HEK293 (cell line): Measurements from ENCODE around the gene ITPA.
A peak's percentile ranks its signal among the peaks of the same experiment; 100 is the strongest.

Experiments used
- HOXA7 ChIP-seq: sonication (generic); formaldehyde crosslinking; IDR thresholded peaks from 2 replicates; pipeline ENCODE4 v1.8.1; 2022; ENCODE audit warnings: missing genetic modification reagents, borderline replicate concordance
- KLF7 ChIP-seq: fragments of 450-650 bp; formaldehyde crosslinking; IDR thresholded peaks from 2 replicates; pipeline ENCODE4 v1.5.1; 2016; ENCODE audit warnings: missing biosample characterization, missing genetic modification characterization, borderline replicate concordance
- KLF8 ChIP-seq: fragments of 450-650 bp; formaldehyde crosslinking; IDR thresholded peaks from 2 replicates; pipeline ENCODE4 v1.5.1; 2016; ENCODE audit warnings: missing biosample characterization, missing genetic modification characterization
- MZF1 ChIP-seq: fragments of 450-650 bp; formaldehyde crosslinking; IDR thresholded peaks from 2 replicates; pipeline ENCODE4 v1.5.1; 2017; ENCODE audit warnings: missing biosample characterization, missing genetic modification characterization, borderline replicate concordance
- SP3 ChIP-seq: fragments of 450-650 bp; formaldehyde crosslinking; IDR thresholded peaks from 2 replicates; pipeline ENCODE4 v1.5.1; 2016; ENCODE audit warnings: missing biosample characterization, missing genetic modification characterization
- YY1 ChIP-seq: fragments of 450-650 bp; formaldehyde crosslinking; IDR thresholded peaks from 2 replicates; pipeline ENCODE4 v1.5.1; 2018; ENCODE audit warnings: missing biosample characterization, missing genetic modification characterization
- YY2 ChIP-seq: fragments of 450-650 bp; formaldehyde crosslinking; IDR thresholded peaks from 2 replicates; pipeline ENCODE4 v1.5.1; 2016; ENCODE audit warnings: missing biosample characterization, missing genetic modification characterization
- ZNF132 ChIP-seq: fragments of 450-650 bp; formaldehyde crosslinking; IDR thresholded peaks from 2 replicates; pipeline ENCODE4 v1.5.1; 2017; ENCODE audit warnings: missing biosample characterization, missing genetic modification characterization, borderline replicate concordance
- ZNF133 ChIP-seq: fragments of 450-650 bp; formaldehyde crosslinking; IDR thresholded peaks from 2 replicates; pipeline ENCODE4 v1.5.1; 2016; ENCODE audit warnings: missing biosample characterization, missing genetic modification characterization
- ZNF140 ChIP-seq: fragments of 450-650 bp; formaldehyde crosslinking; IDR thresholded peaks from 2 replicates; pipeline ENCODE4 v1.5.1; 2016; ENCODE audit warnings: missing biosample characterization, missing genetic modification characterization
- ZNF155 ChIP-seq: fragments of 450-650 bp; formaldehyde crosslinking; IDR thresholded peaks from 2 replicates; pipeline ENCODE4 v1.5.1; 2016; ENCODE audit warnings: missing biosample characterization, missing genetic modification characterization
- ZNF23 ChIP-seq: fragments of 450-650 bp; formaldehyde crosslinking; IDR thresholded peaks from 2 replicates; pipeline ENCODE4 v1.5.1; 2016; ENCODE audit warnings: missing biosample characterization, missing genetic modification characterization, borderline replicate concordance
- ZNF341 ChIP-seq: fragments of 450-650 bp; formaldehyde crosslinking; IDR thresholded peaks from 2 replicates; pipeline ENCODE4; 2016; ENCODE audit warnings: low read depth, missing biosample characterization, missing genetic modification characterization
- ZNF394 ChIP-seq: fragments of 450-650 bp; formaldehyde crosslinking; IDR thresholded peaks from 2 replicates; pipeline ENCODE4 v1.5.1; 2016; ENCODE audit warnings: missing biosample characterization, missing genetic modification characterization, mild to moderate bottlenecking, moderate library complexity, borderline replicate concordance
- ZNF501 ChIP-seq: fragments of 450-650 bp; formaldehyde crosslinking; IDR thresholded peaks from 2 replicates; pipeline ENCODE4 v1.5.1; 2016; ENCODE audit warnings: missing biosample characterization, missing genetic modification characterization
- ZNF510 ChIP-seq: fragments of 450-650 bp; formaldehyde crosslinking; IDR thresholded peaks from 2 replicates; pipeline ENCODE4 v1.5.1; 2018; ENCODE audit warnings: mild to moderate bottlenecking, missing genetic modification characterization, missing biosample characterization; ENCODE audit not compliant: insufficient replicate concordance
- ZNF530 ChIP-seq: fragments of 450-650 bp; formaldehyde crosslinking; IDR thresholded peaks from 2 replicates; pipeline ENCODE4 v1.5.1; 2016; ENCODE audit warnings: low read depth, missing biosample characterization, missing genetic modification characterization
- ZNF549 ChIP-seq: fragments of 450-650 bp; IDR thresholded peaks from 2 replicates; pipeline ENCODE4 v1.5.1; 2018; ENCODE audit warnings: missing biosample characterization, missing genetic modification characterization, mild to moderate bottlenecking, inconsistent platforms, moderate library complexity
- ZNF561 ChIP-seq: fragments of 450-650 bp; IDR thresholded peaks from 2 replicates; pipeline ENCODE4 v1.5.1; 2018; ENCODE audit warnings: missing biosample characterization, missing genetic modification characterization, borderline replicate concordance
- ZNF610 ChIP-seq: fragments of 450-650 bp; formaldehyde crosslinking; IDR thresholded peaks from 2 replicates; pipeline ENCODE4 v1.5.1; 2016; ENCODE audit warnings: missing biosample characterization, missing genetic modification characterization, borderline replicate concordance
- ZNF623 ChIP-seq: fragments of 450-650 bp; formaldehyde crosslinking; IDR thresholded peaks from 2 replicates; pipeline ENCODE4 v1.5.1; 2016; ENCODE audit warnings: missing biosample characterization, missing genetic modification characterization
- ZNF658 ChIP-seq: fragments of 450-650 bp; formaldehyde crosslinking; IDR thresholded peaks from 2 replicates; pipeline ENCODE4; 2016; ENCODE audit warnings: missing biosample characterization, missing genetic modification characterization
- ZNF768 ChIP-seq: fragments of 450-650 bp; formaldehyde crosslinking; IDR thresholded peaks from 2 replicates; pipeline ENCODE4 v1.5.1; 2018; ENCODE audit warnings: missing biosample characterization, mild to moderate bottlenecking, missing genetic modification characterization
- ZNF776 ChIP-seq: fragments of 450-650 bp; formaldehyde crosslinking; IDR thresholded peaks from 2 replicates; pipeline ENCODE4 v1.5.0; 2017; ENCODE audit warnings: missing biosample characterization, missing genetic modification characterization, borderline replicate concordance
- ZNF777 ChIP-seq: fragments of 450-650 bp; formaldehyde crosslinking; IDR thresholded peaks from 2 replicates; pipeline ENCODE4 v1.5.1; 2017; ENCODE audit warnings: missing biosample characterization, missing genetic modification characterization, borderline replicate concordance
- ZNF837 ChIP-seq: fragments of 450-650 bp; formaldehyde crosslinking; IDR thresholded peaks from 2 replicates; pipeline ENCODE4 v1.5.1; 2016; ENCODE audit warnings: missing biosample characterization, missing genetic modification characterization
- ZSCAN16 ChIP-seq: fragments of 450-650 bp; formaldehyde crosslinking; IDR thresholded peaks from 2 replicates; pipeline ENCODE4 v1.5.1; 2016; ENCODE audit warnings: missing biosample characterization, missing genetic modification characterization
- ZSCAN23 ChIP-seq: fragments of 450-650 bp; formaldehyde crosslinking; IDR thresholded peaks from 2 replicates; pipeline ENCODE4 v1.5.1; 2016; ENCODE audit warnings: missing biosample characterization, missing genetic modification characterization
- ZSCAN30 ChIP-seq: fragments of 450-650 bp; IDR thresholded peaks from 2 replicates; pipeline ENCODE4 v1.5.1; 2018; ENCODE audit warnings: missing biosample characterization, mild to moderate bottlenecking, missing genetic modification characterization, moderate library complexity
- TF ChIP-seq, protein P1 (sequence below): fragments of 450-650 bp; formaldehyde crosslinking; IDR thresholded peaks from 2 replicates; pipeline ENCODE4 v1.5.1; 2016; ENCODE audit warnings: missing biosample characterization, missing genetic modification characterization, borderline replicate concordance
- TF ChIP-seq, protein P2 (sequence below): sonication (generic); formaldehyde crosslinking; IDR thresholded peaks from 2 replicates; pipeline ENCODE4 v1.8.1; 2022; ENCODE audit warnings: mild to moderate bottlenecking, moderate library complexity, missing genetic modification reagents
- TF ChIP-seq, protein P3 (sequence below): fragments of 450-650 bp; formaldehyde crosslinking; IDR thresholded peaks from 2 replicates; pipeline ENCODE4 v1.5.1; 2016; ENCODE audit warnings: missing biosample characterization, missing genetic modification characterization
- TF ChIP-seq, protein P4 (sequence below): fragments of 450-650 bp; formaldehyde crosslinking; IDR thresholded peaks from 2 replicates; pipeline ENCODE4 v1.5.1; 2017; ENCODE audit warnings: missing biosample characterization, missing genetic modification characterization

Gene ITPA

DNA sequence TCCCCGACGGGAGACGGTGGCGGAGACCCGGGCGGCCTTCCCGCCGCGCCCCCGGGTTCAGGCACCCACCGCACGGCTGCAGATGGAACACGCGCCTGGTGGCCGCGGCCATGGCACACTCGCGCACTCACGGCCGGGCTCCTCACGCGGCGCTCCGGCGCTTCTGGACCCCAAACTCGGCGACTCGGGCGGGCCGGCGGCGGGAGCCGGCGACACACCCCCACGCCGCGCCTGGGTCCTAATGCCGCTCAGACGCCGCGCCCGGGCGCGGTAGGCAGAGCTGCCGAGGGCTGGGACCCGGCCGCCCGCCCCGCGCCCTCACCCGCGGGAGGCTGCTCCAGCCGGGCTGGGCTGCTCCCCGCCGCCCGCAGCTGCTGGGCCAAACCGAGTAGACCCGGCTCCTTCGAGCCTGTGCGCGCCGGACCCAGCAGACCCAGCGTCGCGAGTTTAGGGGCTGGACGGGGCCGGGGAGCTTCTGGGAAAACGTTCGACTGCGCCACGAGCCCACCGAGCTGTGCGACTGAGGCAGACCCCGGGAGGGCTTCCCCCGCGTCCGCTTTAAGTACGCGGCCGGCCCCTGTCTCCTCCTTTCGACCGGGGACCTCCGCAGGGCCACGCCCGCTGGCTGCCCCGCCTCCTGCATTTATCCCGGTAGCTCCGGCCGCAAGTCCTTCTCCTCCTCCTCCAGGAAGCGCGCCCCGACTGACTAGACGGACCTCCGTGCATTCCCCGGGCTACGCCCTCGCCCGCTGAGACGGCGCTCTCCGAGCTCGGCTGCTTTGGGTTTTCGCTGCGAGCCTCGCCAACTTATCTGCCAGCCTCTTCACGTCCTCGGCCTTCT, 29.9 kb downstream of the ITPA start, which contains the start of gene SLC4A11 (continued):
- TF ChIP-seq MZF1 (tag by site-specific recombination) = no peak
- TF ChIP-seq ZSCAN23 (tag by site-specific recombination) = no peak
- TF ChIP-seq ZNF155 = no peak
- no peak for TF ChIP-seq YY2 (tag by site-specific recombination)
- no peak for TF ChIP-seq ZNF768 (tag by site-specific recombination)
- peak; percentile 21; the same call in 1 of the 2 replicates for TF ChIP-seq KLF8 (tag by site-specific recombination)
- TF ChIP-seq, protein P1, sequence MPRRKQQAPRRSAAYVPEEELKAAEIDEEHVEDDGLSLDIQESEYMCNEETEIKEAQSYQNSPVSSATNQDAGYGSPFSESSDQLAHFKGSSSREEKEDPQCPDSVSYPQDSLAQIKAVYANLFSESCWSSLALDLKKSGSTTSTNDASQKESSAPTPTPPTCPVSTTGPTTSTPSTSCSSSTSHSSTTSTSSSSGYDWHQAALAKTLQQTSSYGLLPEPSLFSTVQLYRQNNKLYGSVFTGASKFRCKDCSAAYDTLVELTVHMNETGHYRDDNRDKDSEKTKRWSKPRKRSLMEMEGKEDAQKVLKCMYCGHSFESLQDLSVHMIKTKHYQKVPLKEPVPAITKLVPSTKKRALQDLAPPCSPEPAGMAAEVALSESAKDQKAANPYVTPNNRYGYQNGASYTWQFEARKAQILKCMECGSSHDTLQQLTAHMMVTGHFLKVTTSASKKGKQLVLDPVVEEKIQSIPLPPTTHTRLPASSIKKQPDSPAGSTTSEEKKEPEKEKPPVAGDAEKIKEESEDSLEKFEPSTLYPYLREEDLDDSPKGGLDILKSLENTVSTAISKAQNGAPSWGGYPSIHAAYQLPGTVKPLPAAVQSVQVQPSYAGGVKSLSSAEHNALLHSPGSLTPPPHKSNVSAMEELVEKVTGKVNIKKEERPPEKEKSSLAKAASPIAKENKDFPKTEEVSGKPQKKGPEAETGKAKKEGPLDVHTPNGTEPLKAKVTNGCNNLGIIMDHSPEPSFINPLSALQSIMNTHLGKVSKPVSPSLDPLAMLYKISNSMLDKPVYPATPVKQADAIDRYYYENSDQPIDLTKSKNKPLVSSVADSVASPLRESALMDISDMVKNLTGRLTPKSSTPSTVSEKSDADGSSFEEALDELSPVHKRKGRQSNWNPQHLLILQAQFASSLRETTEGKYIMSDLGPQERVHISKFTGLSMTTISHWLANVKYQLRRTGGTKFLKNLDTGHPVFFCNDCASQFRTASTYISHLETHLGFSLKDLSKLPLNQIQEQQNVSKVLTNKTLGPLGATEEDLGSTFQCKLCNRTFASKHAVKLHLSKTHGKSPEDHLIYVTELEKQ (tag by site-specific recombination) = no peak
- TF ChIP-seq ZNF530 (tag by site-specific recombination) = no peak
- no peak for TF ChIP-seq ZNF837 (tag by site-specific recombination)
- no peak for TF ChIP-seq ZNF140 (tag by site-specific recombination)
- TF ChIP-seq ZNF561 (tag by site-specific recombination) = peak; percentile 89
- TF ChIP-seq ZNF341 (tag by site-specific recombination) = peak; percentile 78
- TF ChIP-seq SP3 (tag by site-specific recombination) = peak; percentile 89
- no peak for TF ChIP-seq ZNF658
- peak; percentile 77 for TF ChIP-seq ZNF394 (tag by site-specific recombination)
- no peak for TF ChIP-seq HOXA7 (CRISPR knock-in tag)
- TF ChIP-seq, protein P2, sequence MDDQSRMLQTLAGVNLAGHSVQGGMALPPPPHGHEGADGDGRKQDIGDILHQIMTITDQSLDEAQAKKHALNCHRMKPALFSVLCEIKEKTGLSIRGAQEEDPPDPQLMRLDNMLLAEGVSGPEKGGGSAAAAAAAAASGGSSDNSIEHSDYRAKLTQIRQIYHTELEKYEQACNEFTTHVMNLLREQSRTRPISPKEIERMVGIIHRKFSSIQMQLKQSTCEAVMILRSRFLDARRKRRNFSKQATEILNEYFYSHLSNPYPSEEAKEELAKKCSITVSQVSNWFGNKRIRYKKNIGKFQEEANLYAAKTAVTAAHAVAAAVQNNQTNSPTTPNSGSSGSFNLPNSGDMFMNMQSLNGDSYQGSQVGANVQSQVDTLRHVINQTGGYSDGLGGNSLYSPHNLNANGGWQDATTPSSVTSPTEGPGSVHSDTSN = peak; percentile 73; the same call in 1 of the 2 replicates
- no peak for TF ChIP-seq ZNF501
- TF ChIP-seq ZSCAN16 (tag by site-specific recombination) = no peak
- TF ChIP-seq ZNF777 (tag by site-specific recombination) = peak; percentile 80; the same call in 1 of the 2 replicates
- TF ChIP-seq ZNF132 (tag by site-specific recombination) = no peak
- TF ChIP-seq ZNF510 = no peak
- TF ChIP-seq, protein P3, sequence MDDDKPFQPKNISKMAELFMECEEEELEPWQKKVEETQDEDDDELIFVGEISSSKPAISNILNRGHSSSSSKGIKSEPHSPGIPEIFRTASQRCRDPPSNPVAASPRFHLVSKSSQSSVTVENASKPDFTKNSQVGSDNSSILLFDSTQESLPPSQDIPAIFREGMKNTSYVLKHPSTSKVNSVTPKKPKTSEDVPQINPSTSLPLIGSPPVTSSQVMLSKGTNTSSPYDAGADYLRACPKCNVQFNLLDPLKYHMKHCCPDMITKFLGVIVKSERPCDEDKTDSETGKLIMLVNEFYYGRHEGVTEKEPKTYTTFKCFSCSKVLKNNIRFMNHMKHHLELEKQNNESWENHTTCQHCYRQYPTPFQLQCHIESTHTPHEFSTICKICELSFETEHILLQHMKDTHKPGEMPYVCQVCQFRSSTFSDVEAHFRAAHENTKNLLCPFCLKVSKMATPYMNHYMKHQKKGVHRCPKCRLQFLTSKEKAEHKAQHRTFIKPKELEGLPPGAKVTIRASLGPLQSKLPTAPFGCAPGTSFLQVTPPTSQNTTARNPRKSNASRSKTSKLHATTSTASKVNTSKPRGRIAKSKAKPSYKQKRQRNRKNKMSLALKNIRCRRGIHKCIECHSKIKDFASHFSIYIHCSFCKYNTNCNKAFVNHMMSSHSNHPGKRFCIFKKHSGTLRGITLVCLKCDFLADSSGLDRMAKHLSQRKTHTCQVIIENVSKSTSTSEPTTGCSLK (tag by site-specific recombination) = no peak
- no peak for TF ChIP-seq ZNF776
- no peak for TF ChIP-seq ZNF610 (tag by site-specific recombination)
- TF ChIP-seq ZNF623 (tag by site-specific recombination) = no peak
- TF ChIP-seq, protein P4, sequence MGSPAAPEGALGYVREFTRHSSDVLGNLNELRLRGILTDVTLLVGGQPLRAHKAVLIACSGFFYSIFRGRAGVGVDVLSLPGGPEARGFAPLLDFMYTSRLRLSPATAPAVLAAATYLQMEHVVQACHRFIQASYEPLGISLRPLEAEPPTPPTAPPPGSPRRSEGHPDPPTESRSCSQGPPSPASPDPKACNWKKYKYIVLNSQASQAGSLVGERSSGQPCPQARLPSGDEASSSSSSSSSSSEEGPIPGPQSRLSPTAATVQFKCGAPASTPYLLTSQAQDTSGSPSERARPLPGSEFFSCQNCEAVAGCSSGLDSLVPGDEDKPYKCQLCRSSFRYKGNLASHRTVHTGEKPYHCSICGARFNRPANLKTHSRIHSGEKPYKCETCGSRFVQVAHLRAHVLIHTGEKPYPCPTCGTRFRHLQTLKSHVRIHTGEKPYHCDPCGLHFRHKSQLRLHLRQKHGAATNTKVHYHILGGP (tag by site-specific recombination) = no peak
- TF ChIP-seq YY1 = no peak
- TF ChIP-seq ZNF23 (tag by site-specific recombination) = no peak
- TF ChIP-seq KLF7 (tag by site-specific recombination) = no peak
- 0 out of 2 replicates have a peak, but pooled peaks have one; percentile 47 for TF ChIP-seq ZSCAN30
- TF ChIP-seq ZNF549 = no peak
- TF ChIP-seq ZNF133 = no peak
